ENCODE data around the gene GFOD1.

The GFOD1 gene

GRCh38 chr6:13409991-13410390 is 77.4 kb downstream of the GFOD1 start:
- Histone ChIP-seq H3K27me3 (replicated peaks) (no peaks in the 10 kb centered on the region), H3K27ac (no peak overlapping the region), H3K36me3 (replicated peaks) (no peaks in the 10 kb centered on the region), H3K4me3 (ENCODE audit: low read depth, low read length) (no peak overlapping the region)
- peak; percentile 21 for DNase-seq
- in situ Hi-C loops (cut with HindIII; ENCODE audit: low pct_ligation_motif_present, low sequenced_read_pairs): no loop called here
- TF ChIP-seq, protein P1, sequence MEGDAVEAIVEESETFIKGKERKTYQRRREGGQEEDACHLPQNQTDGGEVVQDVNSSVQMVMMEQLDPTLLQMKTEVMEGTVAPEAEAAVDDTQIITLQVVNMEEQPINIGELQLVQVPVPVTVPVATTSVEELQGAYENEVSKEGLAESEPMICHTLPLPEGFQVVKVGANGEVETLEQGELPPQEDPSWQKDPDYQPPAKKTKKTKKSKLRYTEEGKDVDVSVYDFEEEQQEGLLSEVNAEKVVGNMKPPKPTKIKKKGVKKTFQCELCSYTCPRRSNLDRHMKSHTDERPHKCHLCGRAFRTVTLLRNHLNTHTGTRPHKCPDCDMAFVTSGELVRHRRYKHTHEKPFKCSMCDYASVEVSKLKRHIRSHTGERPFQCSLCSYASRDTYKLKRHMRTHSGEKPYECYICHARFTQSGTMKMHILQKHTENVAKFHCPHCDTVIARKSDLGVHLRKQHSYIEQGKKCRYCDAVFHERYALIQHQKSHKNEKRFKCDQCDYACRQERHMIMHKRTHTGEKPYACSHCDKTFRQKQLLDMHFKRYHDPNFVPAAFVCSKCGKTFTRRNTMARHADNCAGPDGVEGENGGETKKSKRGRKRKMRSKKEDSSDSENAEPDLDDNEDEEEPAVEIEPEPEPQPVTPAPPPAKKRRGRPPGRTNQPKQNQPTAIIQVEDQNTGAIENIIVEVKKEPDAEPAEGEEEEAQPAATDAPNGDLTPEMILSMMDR (IDR thresholded peaks at IDR 0.05; ENCODE audit: low read depth, low read length, missing control alignments): no peak

- Histone ChIP-seq H3K36me3 (replicated peaks) (no peaks in the 10 kb centered on the region), H3K4me3 (ENCODE audit: low read depth, low read length) (no peak overlapping the region), H3K27ac (peak overlapping the region; percentile 27), H3K27me3 (replicated peaks) (no peaks in the 10 kb centered on the region)
- TF ChIP-seq, protein P1 (IDR thresholded peaks at IDR 0.05; ENCODE audit: low read depth, low read length, missing control alignments): no peak
- peak; percentile 37 for DNase-seq
- in situ Hi-C loops (cut with HindIII; ENCODE audit: low pct_ligation_motif_present, low sequenced_read_pairs): no loop called here
Observed at GRCh38 chr6:13407709-13408695, 79.4 kb downstream of the GFOD1 start.

- in situ Hi-C loops (cut with HindIII; ENCODE audit: low pct_ligation_motif_present, low sequenced_read_pairs): no loop called here
- DNase-seq: no peak
- Histone ChIP-seq H3K27me3 (replicated peaks) (no peaks in the 10 kb centered on the region), H3K4me3 (ENCODE audit: low read depth, low read length) (no peak overlapping the region), H3K27ac (peak overlapping the region; percentile 27), H3K36me3 (replicated peaks) (no peaks in the 10 kb centered on the region)
- TF ChIP-seq, protein P1 (IDR thresholded peaks at IDR 0.05; ENCODE audit: low read depth, low read length, missing control alignments): no peak
Observed at GRCh38 chr6:13407368-13407708, 80.1 kb downstream of the GFOD1 start.

- Histone ChIP-seq H3K36me3 (replicated peaks) (no peaks in the 10 kb centered on the region), H3K4me3 (ENCODE audit: low read depth, low read length) (no peak overlapping the region), H3K27ac (no peak overlapping the region), H3K27me3 (replicated peaks) (no peaks in the 10 kb centered on the region)
- in situ Hi-C loops (cut with HindIII; ENCODE audit: low pct_ligation_motif_present, low sequenced_read_pairs): no loop called here
- TF ChIP-seq, protein P1 (IDR thresholded peaks at IDR 0.05; ENCODE audit: low read depth, low read length, missing control alignments): no peak
- DNase-seq: no peak
Observed at GRCh38 chr6:13406781-13407180, 80.6 kb downstream of the GFOD1 start.

DNA sequence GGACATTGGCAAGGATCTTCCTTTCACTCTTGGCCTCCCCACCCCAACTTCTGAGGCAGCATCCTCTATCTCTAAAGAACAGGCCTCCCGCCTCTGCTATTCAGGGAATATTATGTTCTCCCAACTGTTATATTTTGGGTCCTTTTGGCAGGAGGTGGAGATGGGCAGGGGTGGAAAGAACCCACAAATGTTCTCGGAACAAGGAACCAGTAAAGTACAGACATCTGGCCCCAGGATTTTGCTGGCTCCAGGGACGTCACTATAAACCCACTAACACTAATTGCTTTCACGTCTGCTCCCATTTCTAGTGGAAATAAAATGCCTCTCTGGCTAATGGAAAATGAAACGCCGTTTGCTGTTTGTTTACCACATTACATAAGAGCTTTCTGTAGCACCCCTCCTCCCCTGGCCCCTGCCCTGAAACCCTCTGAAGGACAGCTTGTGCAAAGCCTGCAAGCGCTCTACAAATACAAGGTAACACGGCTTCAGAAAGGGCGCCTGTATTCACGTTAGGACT is 81.4 kb downstream of the GFOD1 start:
- no peak for DNase-seq
- no peaks in the 10 kb centered on the region for H3K36me3 ChIP-seq (replicated peaks)
- no peak overlapping the region for H3K4me3 ChIP-seq (ENCODE audit: low read depth, low read length)
- H3K27me3 ChIP-seq (replicated peaks): no peaks in the 10 kb centered on the region
- H3K27ac ChIP-seq: no peak overlapping the region
- TF ChIP-seq, protein P1 (IDR thresholded peaks at IDR 0.05; ENCODE audit: low read depth, low read length, missing control alignments): no peak
- in situ Hi-C loops (cut with HindIII; ENCODE audit: low pct_ligation_motif_present, low sequenced_read_pairs): no loop called here

Measured in brain microvascular endothelial cell (primary cell).